Measurements from ENCODE around the gene TSSK3. TPM values are rescaled to one million over a fixed set of nuclear protein-coding genes. Genes with fewer than 3 reads are reported as not detected.

The TSSK3 gene
- total RNA-seq, 1 donor from 2014 or later = 1.6 TPM

GRCh38 chr1:32351399-32352238, 10.7 kb upstream of the TSSK3 start:
- Mint-ChIP-seq H3K4me3 (ENCODE audit: unreplicated experiment) (peak overlapping the region; percentile 86), H3K27ac (ENCODE audit: unreplicated experiment) (peak overlapping the region; percentile 95), H3K36me3 (ENCODE audit: unreplicated experiment) (peaks cover under 1% of the 10 kb centered on the region), H3K4me1 (ENCODE audit: low read depth, unreplicated experiment) (peaks cover 29% of the 10 kb centered on the region), H3K27me3 (ENCODE audit: unreplicated experiment) (peaks cover 23% of the 10 kb centered on the region), H3K9me3 (ENCODE audit: unreplicated experiment) (peaks cover 7% of the 10 kb centered on the region)
- peak; percentile 96 for DNase-seq
- TF ChIP-seq CTCF (IDR thresholded peaks at IDR 0.05; ENCODE audit: partially characterized antibody, unreplicated experiment) = no peak

DNA sequence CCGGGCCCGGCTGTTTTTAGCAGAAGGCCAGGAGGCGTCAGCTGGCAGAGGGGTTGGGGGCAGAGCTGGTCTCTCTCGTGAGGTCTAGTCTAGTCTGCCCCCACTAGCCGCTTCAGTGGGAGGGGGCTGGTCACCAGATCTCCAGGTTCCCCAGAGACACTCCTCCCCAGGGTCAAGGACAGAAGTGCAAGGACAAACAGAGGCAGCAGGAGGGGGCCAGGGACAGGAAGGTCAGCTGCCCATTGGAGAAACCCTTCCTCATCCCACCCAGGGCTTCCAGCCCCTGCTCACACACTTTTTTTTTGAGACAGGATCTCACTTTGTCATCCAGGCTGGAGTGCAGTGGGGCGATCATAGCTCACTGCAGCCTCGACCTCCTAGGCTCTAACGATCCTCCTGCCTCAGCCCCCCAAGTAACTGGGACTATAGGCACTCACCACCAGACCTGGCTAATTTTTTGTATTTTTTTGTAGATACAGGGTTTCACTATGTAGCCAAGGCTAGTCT, 10.0 kb upstream of the TSSK3 start:
- peak overlapping the region; percentile 95 for H3K27ac Mint-ChIP-seq (ENCODE audit: unreplicated experiment)
- no peak for TF ChIP-seq CTCF (IDR thresholded peaks at IDR 0.05; ENCODE audit: partially characterized antibody, unreplicated experiment)
- no peak for DNase-seq
- H3K36me3 Mint-ChIP-seq (ENCODE audit: unreplicated experiment) = no peaks in the 10 kb centered on the region
- peaks cover 7% of the 10 kb centered on the region for H3K9me3 Mint-ChIP-seq (ENCODE audit: unreplicated experiment)
- peaks cover 23% of the 10 kb centered on the region for H3K27me3 Mint-ChIP-seq (ENCODE audit: unreplicated experiment)
- H3K4me3 Mint-ChIP-seq (ENCODE audit: unreplicated experiment) = peak overlapping the region; percentile 70
- peaks cover 27% of the 10 kb centered on the region for H3K4me1 Mint-ChIP-seq (ENCODE audit: low read depth, unreplicated experiment)

DNA sequence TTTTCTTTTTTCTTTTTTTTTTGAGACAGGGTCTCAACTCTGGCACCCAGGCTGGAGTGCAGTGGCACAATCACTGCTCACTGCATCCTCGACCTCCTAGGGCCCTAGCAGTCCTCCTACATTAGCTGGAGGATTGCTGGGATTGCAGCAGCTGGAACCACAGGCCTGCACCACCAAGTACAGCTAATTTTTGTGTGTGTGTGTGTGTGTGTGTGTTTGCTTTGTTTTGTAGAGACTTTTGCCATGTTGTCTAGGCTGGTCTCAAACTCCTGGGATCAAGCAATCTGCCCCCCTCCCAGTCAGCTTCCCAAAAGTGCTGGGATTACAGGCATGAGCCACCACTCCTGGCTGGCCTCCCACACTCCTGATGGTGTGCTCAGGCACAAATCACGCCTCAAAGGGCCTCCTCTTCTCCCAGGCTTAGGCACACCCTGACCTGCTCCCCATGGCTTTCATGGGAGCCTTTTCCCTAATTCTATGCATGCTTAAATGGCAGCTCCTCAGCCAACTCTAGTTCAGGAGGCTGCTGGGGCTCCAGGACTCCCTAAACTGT, 9.4 kb upstream of the TSSK3 start:
- peak overlapping the region; percentile 70 for H3K4me3 Mint-ChIP-seq (ENCODE audit: unreplicated experiment)
- H3K4me1 Mint-ChIP-seq (ENCODE audit: low read depth, unreplicated experiment) = peaks cover 28% of the 10 kb centered on the region
- H3K9me3 Mint-ChIP-seq (ENCODE audit: unreplicated experiment) = peaks cover 7% of the 10 kb centered on the region
- peaks cover 26% of the 10 kb centered on the region for H3K27me3 Mint-ChIP-seq (ENCODE audit: unreplicated experiment)
- TF ChIP-seq CTCF (IDR thresholded peaks at IDR 0.05; ENCODE audit: partially characterized antibody, unreplicated experiment) = no peak
- peak overlapping the region; percentile 95 for H3K27ac Mint-ChIP-seq (ENCODE audit: unreplicated experiment)
- no peaks in the 10 kb centered on the region for H3K36me3 Mint-ChIP-seq (ENCODE audit: unreplicated experiment)
- DNase-seq = no peak

DNA sequence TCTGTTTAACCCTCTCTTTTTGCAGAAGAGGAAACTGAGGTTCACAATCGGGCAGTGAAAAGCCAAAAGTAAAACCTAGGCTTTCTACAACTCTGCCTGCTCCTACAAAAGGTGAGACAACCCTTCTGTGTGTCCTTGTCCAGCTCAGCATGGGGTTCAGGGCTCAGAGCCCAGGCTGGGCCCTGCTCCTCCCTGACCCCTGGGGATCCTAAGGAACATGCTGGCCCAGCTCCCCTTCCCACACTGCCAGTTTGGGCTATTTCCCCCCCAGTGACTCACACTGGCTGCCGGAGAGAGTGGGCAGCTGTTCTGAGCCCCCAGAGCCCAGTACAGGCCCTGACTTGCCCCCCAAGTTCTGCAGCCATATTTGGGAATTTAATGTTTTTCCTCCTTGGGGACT, 8.9 kb upstream of the TSSK3 start:
- peak overlapping the region; percentile 95 for H3K27ac Mint-ChIP-seq (ENCODE audit: unreplicated experiment)
- H3K4me1 Mint-ChIP-seq (ENCODE audit: low read depth, unreplicated experiment) = peaks cover 28% of the 10 kb centered on the region
- no peak for TF ChIP-seq CTCF (IDR thresholded peaks at IDR 0.05; ENCODE audit: partially characterized antibody, unreplicated experiment)
- peaks cover 26% of the 10 kb centered on the region for H3K27me3 Mint-ChIP-seq (ENCODE audit: unreplicated experiment)
- H3K9me3 Mint-ChIP-seq (ENCODE audit: unreplicated experiment) = peaks cover 7% of the 10 kb centered on the region
- H3K4me3 Mint-ChIP-seq (ENCODE audit: unreplicated experiment) = peak overlapping the region; percentile 70
- no peak for DNase-seq
- no peaks in the 10 kb centered on the region for H3K36me3 Mint-ChIP-seq (ENCODE audit: unreplicated experiment)
